HG02973 (cell line): ENCODE measurements around the gene XPNPEP1.
"Not testable (repeated sequence)": the region's sequence is repeated elsewhere in the genome, so short reads cannot be mapped to it uniquely, and the experiment has no call there.

Experiments
- ATAC-seq: cut with Tn5 transposase; IDR thresholded peaks from one replicate; pipeline ENCODE4 v1.9.1; 2021; ENCODE audit warnings: moderate library complexity; ENCODE audit not compliant: unreplicated experiment

Gene XPNPEP1

DNA sequence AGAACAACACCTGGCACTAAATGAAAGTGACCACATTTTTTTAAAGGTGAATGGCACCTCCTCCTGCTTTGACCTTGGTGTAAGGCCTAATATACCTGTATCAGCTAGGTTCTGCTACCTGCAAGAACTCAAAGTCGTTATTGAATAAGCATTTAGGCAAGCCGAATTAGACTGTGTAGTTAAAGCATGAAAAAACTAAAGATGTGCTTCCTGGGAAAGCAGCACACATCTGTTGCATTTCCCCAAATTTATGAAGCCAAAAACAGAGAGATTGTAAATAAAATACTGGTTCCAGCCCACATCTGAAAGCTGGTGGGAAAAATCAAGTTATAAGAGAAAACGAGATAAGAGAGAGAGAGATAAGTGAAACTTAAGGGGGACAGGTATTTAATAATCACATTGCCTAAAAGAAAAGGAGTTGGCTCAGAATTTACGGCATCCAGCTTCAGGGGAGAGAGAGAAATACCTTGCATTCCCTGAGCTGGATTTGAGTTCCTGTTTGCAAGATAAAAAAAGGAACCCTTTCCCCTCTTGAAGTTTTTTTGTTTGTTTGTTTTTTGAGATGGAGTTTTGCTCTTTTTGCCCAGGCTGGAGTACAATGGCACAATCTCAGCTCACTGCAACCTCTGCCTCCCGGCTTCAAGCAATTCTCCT lies 1.8 kb upstream of the XPNPEP1 start:
- no peak for ATAC-seq

DNA sequence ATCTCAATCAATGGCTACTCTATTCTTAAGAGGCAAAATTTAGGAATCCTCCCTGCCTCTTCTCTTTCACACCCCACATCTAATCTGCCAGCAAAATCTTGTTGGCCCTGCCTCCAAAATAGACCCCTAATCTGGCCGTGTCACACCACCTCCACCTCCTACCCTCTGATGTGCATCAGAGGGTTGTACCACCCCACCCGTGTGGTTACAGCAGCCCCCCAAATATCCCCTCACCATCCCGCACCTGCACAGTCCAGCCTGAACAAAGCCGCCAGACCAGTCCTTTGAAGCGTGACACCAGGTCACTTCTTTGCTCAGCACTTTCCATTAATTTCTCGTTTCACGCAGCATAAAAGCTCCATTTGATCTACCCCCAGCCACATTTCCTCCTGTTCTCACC lies 776 bp upstream of the XPNPEP1 start:
- no peak for ATAC-seq

DNA sequence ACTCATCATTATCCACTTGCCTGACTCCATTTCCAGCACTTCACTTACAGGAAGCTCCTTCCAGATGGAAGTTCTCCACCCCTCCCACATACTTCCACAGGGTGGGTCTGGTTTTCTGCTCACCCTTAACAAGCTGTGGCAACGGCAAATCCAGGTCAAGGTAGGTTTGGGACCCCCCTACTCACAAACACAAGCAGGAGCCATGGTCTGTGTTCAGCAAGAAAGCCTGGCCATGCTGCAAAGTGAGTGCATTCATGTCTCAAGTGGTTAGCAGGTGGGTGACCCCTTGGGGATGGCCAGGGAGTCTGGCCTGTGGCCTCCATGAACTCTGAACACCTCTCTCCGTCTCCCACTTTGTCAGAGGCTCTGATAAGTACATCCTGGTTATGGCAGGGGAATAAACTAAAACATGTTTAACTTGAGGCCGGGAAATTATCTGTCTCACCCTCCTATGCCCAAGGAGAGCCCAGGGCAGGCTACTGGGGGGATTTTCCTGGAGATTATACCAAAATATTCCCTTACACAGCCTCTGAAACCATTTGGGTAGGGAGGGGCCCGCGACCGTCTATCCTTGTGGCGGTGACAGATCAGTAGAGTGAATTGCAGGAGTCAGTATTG lies 844 bp downstream of the XPNPEP1 start:
- ATAC-seq = no peak

DNA sequence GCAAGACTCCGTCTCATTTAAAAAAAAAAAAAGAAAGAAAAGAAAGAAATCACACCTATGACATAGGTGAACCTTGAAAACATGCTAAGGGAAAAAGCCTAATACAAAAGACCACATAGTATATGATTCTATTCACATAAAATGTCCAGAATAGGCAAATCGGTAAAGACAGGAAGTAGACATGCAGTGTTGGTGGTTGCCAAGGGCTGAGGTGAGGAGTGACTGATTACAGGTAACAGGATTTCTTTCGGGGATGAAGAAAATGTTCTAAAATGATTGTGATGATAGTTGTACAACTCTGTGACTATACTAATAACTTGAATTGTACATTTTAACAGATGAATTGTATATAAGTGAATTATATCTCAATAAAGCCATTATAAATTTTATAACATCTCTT lies 3.3 kb downstream of the XPNPEP1 start:
- ATAC-seq = no peak

DNA sequence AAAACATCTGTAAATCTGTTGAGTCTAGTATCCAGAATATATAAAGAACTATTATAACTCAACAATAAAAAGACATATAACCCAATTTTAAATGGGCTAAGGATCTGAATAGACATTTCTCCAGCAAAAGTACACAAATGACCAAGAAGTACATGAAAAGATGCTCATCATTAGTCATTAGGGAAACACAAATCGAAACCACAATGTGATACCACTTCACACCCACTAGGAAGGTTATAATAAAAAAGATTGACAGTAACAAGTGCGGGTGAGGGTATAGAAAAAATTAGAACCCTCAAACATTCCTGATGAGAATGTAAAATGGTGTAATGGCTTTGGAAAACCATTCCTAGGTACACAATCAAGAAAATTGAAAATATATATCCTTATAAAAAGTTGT lies 4.1 kb downstream of the XPNPEP1 start:
- ATAC-seq = no peak

DNA sequence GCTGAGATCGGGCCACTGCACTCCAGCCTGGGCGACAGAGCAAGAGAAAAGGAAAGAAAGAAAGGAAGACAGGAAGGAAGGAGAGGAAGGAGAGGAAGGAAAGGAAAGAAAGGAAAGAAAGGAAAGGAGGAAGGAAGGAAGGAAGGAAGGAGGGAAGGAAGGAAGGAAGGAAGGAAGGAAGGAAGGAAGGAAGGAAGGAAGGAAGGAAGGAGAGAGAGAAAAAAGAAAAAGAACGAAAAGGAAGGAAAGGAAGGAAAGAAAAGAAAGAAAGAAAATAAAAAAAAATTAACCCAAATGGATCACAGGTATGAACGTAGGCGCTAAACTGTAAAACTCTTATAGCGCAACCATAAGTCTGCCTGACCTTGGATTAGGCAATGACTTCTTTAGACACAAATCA lies 4.6 kb downstream of the XPNPEP1 start:
- not testable (repeated sequence) for ATAC-seq

DNA sequence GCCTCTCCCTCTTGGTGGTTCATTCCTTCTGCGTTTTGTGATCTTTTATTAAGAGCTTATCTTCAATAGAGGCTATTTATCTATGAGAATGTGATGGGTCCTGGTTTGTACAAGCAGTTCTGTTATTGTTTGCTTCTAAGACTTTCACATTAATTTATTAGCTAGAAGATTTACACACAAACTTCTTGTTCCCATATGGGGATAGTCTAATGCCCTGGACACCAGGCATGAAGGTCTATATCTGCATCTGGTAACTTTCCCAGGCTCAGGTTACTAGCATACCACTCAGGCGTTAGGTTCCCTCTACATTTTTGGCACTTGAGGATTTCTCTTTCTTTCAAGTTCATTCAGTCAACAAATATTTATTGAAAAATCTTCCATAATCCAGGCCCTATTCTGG lies 7.7 kb downstream of the XPNPEP1 start:
- ATAC-seq = no peak

DNA sequence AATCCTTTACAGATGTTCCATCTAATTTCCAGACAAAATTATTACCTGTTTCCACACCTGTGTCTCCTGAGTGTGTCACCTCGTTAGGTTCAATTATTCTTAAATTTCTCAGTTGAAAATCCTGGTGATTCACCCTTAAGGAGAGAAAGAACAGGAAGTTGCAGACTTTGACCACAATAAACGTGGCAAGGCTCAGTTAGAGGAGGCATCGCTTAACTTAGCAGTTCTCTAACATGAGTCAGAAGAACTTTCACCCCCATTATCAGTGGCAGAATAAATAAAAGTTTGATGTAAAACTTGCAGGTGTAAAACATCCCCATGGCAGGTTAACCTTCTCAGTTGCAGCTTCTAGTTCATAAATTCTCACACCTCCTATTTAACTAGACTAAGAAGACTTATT lies 8.3 kb downstream of the XPNPEP1 start:
- ATAC-seq = no peak

DNA sequence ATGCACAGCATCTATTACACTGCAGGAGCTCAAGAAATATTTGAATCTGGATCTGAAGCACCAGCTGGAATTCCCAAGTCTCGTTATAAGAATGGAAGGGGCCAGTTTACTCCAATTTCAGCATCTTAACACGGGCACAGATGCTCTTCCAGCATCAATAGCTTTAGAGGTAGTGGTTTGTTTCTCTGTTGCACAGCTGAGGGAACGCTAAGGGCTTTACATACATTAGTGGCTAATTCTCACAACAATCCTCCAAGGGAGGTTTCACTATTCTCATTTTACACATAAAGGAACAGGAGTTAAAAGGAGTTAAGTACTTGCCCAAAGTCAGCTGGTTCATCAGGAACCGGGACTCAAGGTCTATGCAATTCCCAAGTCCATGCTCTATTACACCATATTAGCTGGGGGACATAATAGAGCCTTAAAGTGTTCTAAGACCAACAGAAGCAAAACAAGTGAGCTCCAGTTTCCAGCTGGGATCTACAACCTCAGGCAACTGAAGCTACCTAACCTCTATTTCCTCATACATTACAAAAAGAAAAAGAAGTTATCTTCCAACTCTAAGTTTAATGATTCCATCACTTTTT lies 9.9 kb downstream of the XPNPEP1 start:
- ATAC-seq = no peak

DNA sequence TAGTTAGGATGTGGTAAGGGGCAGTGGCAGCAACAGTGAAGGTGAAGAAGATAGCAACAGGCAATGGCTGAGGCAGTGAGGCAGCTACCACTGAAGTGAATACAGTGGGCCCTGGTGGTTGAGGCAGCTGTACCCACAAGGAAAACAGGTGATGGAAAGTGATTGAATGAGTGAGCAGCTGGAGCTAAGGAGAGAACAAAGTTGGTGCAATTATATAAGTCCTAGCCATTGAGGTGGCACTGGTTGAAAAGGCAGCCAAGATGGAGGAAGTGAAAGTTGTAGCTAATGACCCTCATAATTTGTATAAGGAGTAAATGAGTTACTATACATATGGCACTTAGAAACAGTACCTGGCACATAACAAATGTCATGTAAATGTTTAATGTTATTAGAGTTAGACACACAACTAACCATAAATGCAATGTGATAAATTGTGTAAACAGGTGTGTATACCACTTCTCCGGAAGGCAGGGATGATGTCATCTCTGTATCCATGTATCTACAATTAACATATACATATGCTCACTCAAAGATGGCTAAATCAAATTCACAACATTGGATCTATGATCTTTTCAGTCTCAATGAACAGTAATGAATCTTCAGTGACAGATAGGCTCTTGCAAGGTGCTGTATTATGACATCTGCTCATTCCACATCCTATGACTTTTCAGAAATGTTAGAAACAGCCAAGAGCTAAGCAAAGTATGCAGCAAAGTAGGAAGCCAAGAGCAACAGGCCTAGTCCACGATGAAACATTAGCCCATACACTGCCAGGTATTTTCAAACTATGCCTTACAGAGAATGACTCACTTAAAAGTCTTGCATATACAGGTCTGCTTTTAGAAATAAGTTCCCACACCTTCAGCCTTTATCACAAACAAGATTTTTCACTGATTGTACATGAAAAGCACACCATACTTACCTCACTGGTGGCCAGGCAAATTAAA lies 10.7 kb downstream of the XPNPEP1 start:
- peak; percentile 77 for ATAC-seq

DNA sequence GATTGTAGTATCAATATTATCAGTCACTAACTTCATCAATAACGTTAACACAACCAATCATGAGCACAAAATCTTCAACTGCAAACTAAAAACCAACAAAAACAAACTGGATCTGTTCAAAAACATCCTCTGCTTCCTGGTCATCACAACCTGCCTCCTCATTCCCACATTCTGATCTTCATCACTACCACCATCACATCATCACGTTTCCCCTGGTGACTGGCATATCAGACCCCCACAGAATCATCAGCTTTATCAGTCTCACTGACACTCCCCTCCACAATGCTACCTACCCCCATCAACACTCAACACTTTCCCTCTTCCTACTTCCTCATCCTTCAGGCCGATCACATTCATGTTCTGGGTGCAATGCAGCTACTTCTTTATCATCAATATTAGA lies 11.4 kb downstream of the XPNPEP1 start:
- ATAC-seq = no peak

DNA sequence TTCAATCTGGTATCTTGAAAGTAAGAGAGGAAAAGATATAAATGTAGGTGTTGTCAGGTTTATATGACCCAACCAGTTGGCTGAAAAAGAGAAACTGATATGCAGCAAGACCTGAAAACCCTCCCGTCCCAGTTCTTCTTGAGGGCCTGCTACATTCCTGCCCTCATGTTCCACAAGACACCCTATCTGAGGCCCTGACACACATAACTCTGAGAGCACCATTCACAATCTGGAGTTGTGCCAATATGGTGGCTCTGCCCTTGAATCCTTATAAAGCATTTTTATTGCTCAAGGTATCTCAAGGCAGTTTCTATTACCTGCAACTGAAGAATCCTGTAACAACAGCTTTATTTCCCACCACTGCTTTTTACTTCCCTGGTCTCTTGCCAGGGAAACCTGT lies 17.0 kb downstream of the XPNPEP1 start:
- ATAC-seq = no peak

DNA sequence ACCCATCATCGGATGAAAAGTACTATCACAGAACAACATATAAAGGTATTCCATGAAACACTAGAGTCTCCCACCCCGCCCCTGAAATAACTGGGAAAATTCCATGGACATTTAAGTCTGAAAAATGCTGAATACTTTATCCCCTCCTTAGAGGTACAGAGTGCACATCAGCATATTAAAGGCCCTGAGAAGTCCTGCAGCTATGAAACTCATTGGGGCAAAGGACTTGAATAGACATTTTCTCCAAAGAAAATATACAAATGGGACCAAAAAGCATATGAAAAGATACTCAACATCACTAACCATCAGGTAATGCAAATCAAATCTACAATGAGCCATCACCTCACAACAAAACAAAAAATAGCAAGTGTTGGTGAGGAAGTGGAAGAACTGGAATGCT lies 18.9 kb downstream of the XPNPEP1 start:
- no peak for ATAC-seq

DNA sequence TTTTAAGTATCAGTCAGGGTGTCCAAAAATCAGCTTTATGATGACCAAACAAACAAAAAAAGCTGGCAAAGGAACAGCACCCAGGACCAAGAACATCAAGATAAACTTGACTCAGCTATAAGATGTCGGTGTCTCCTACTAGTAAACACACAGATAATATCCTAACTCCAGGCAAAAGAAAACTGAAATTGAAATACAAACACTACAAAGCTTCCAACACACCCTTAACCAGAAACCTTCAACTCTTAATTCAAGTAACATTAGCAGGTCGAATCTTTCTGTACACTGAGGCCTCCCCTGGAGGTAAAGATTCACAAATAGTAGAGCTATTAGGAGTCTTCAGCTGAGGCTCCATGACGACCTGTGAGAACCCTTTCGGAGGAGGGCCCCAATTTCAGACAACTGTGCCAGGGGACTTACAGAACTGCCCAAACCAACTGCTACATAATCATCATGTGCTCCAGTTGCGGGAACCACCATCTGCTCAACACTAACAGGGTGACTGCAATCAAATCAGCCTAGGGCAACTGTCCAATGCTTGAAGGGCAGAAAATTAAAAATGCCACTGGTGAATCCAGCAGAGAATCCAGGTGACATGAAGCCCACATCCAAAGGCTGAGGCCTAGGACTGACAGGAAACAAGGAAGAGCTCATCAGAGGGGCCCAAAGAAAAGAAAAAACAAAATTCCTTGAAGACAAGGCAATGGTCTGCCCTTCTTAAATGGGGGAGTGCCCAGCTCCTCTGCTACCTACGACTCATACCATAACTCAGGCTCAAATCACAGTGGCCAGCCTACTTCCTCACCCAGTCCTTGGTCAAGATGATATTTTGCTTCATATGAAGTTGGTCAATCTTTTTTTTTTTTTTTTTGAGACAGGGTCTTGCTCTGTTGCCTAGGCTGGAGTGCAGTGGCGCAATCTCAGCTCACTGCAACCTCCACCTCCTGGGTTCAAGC lies 20.0 kb downstream of the XPNPEP1 start:
- ATAC-seq = peak; percentile 54

DNA sequence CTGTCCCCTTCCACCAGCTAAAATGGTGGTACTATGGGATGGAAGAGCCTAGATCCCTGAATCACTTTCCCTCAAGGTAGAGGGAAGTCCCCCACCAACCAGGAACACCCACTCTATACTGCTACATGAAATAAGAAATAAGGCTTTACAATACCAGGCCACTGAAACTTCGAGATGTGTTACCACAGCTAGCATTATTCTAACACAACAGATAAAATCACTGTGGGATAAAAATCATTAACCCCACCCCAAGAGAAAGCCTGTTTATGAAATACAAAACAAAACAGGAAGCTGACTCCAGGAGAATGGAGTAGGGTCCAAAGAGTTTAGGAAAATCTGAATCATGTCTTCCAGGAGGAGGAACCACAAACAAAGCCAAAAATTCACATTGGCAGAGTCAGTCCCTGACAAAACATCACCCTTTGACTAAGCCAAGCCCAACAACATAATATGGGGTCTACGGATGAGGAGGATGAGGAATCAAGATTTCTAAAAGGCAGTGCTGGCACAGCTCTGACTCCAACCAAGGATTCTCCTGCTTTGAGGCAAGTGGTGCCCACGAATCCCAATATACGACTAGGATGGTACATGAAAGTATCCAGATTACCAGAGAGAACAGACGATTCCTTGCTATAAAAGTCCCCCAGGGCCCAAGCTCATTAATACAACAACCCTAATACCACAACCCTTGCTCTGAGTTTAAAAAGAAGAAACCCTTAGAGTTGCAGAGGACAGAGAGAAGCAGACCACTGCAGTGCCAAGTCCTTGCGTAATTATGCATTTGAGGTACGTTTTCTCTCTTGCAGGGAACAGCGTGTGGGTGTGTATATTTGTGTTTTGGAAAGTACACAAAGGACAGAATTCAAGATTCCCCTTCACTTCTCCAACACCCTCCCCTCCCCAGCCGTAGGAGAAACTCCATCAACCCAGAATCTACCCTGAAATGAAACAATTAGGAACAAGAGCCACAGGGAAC lies 23.7 kb downstream of the XPNPEP1 start:
- ATAC-seq = no peak

DNA sequence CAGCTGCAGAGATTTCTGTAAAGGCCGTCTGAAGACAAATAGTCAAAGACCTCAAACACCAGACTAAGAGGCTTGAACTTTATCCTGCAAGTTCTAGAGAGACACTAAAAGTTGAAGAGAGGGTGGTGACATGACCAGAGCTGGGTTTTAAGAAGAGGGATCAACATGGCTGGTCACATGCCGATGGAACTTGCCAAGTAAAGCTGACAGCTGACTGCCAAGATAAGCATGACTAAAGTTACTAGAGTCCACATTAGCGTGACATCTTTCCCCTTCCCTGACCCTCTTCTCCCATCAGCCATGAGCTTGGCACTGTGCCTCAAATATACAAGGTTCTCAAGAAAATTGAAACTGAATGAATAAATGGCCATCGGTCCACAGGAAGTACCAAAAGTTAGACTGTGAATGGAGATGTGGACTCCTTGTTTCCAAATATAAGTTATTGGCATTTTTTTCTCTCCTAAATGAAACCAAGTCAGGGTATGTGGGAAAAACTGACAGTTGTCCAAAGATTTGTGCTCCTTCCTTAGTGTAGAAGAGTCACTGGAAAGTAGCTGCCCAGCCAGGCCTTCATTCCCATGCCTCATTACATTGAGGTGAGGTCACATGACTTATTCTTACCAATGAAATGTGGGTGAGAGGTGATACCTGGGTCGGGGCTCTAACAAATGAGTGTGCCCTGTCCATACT lies 24.5 kb downstream of the XPNPEP1 start:
- no peak for ATAC-seq

DNA sequence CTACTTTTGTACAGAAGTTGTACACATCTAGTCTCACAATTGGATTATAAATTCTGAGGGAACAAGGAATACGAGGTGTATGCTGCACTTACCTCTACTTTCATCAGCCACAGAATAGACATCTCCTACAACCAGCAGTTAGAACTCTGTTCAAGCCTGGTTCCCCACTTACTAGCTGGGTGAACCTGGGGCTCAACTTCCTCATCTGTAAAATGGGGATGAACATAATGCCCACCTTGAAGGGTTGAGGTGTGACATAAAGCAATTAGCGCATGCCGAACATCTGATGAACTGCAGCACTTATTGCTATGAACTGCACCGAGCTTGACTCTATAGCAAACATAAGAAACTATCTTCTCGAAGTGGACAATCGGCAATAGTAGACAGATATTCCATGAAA lies 25.3 kb downstream of the XPNPEP1 start:
- ATAC-seq = no peak

DNA sequence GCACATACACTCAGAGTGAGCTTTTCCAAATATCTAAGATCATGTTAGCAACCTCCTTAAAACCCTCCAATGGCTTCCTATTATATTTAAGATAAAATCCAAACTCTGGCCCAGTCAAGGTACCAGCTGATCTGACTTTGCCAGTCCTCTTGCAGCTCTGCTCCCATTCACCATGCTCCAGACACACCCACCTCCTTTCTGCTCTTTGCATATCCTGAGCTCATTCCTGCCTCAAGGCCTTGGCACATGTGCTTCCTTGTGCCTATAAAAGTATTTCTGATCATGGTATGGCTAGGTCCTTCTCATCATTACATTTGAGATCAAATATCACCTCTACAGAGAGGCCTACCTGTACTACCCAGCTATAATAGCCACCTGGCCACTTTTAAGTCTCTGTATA lies 27.5 kb downstream of the XPNPEP1 start:
- no peak for ATAC-seq
